Embryonic facial prominence (tissue), 1 donor: ENCODE results near the gene MAP2K7.

Experiments used
- DNase-seq: peaks from one replicate; pipeline ENCODE4 v3.0.0-alpha.2; 2016; ENCODE audit errors: extremely low spot score

The MAP2K7 gene

GRCh38 chr19:7866399-7867091, 37.1 kb upstream of the MAP2K7 start:
- DNase-seq, result no peak

- DNase-seq, result no peak
These were observed 36.4 kb upstream of the MAP2K7 start for GRCh38 chr19:7867092-7867844.

GRCh38 chr19:7868326-7868670, 35.4 kb upstream of the MAP2K7 start:
- no peak for DNase-seq

- no peak for DNase-seq
These were observed 34.8 kb upstream of the MAP2K7 start for GRCh38 chr19:7868671-7869452.

GRCh38 chr19:7869453-7869909, 34.2 kb upstream of the MAP2K7 start:
- no peak for DNase-seq

DNA sequence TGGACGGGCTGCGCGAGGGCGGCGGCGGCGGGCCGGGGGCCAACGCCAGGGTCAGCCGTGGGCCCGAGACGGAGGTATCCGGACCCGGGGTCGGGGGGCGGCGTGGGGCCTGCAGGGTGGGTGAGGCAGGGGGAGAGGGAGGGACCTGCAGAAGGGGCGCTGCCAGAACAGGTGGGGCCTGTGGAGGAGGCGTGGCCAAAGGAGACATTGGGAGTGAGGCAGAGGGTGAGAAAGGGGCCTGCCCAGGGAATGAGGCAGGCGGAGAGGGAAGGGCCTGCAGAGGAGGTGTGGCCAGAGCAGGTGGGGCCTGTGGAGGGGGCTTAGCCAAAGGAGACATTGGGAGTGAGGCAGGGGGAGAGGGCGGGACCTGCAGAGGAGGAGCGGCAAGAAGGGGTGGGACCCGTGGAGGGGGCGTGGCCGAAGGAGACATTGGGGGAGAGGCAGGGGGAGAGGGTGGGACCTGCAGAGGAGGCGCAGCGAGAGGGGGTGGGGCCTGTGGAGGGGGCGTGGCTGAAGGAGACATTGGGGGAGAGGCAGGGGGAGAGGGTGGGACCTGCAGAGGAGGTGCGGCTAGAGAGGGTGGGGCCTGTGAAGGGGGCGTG, 33.7 kb upstream of the MAP2K7 start:
- DNase-seq, result no peak

DNA sequence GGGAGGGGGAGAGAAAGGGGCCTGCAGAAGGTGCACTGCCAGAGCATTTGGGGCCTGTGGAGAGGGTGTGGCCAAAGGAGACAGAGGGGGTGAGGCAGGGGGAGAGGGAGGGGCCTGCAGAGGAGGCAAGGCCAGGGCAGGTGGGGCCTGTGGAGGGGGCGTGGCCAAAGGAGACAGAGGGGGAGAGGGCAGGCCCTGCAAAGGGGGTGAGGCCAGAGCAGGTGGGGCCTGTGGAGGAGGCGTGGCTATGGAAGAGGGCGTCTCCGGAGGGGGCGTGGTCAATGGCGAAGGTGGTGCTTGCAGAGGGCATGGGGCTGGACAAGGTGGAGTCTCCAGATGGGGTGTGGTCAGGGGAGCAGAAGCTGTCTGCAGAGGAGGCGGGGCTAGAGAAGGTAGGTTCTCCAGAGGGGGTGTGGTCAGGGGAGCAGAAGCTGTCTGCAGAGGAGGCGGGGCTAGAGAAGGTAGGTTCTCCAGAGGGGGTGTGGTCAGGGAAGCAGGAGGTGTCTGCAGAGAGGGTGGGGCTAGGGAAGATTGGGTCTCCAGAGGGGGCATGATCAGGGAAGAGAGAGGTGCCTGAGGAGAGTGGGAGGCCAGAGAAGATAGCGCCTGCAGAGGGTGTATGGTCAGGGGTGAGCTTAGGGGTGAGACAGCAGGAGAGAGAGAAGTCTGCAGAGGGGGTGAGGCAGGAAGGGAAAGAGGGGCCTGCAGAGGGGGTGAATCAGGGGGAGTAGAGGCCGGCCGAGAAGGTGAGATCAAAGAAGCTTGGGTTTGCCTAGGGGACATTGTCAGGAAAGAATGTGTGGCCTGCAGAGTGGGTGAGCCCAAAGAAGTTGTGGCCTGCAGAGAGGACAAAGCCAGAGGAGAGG, 32.9 kb upstream of the MAP2K7 start:
- DNase-seq, result no peak

DNA sequence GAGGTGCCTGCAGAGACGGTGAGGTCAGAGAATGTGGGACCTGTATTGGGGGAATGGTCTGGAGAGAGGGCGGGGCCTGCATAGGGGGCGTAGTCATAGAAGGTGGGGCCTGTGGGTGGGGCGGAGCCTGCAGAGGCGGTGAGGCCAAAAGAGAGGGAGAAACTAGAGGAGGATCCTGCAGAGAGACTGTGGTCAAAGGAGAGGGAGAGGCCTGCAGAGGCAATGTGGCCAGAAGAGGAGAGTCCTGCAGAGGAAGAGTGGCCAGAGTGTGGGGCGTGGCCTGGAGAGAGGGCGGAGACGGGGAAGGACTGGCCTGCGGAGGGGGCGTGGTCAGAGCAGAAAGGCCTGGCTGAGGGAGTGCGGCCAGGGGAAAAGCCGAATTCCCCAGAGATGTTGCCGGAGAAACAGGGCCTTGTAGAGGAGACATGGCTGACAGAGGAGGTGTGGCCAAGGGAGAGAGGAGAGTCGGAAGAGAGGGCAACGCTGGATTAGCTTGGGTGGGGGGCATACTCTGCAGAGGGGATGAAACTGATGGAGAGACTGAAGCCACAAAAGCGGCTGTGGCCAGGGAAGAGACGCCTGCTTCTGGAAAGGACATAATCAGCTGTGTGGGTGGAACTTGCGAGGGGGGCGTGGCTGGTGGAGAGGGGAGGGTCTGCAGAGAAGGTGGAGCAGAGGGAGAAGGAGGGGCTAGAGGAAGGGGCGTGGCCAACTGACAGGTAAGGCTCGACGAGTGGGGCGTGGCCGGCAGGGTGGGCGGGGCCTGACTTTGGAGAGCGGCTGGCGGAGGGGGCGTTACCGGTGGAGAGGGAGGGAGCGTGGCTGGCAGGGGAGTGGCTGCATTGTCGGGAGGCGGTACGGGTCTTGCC, 32.0 kb upstream of the MAP2K7 start:
- peak; percentile 60 for DNase-seq

- no peak for DNase-seq
These were observed 31.1 kb upstream of the MAP2K7 start for GRCh38 chr19:7872306-7873204.

DNA sequence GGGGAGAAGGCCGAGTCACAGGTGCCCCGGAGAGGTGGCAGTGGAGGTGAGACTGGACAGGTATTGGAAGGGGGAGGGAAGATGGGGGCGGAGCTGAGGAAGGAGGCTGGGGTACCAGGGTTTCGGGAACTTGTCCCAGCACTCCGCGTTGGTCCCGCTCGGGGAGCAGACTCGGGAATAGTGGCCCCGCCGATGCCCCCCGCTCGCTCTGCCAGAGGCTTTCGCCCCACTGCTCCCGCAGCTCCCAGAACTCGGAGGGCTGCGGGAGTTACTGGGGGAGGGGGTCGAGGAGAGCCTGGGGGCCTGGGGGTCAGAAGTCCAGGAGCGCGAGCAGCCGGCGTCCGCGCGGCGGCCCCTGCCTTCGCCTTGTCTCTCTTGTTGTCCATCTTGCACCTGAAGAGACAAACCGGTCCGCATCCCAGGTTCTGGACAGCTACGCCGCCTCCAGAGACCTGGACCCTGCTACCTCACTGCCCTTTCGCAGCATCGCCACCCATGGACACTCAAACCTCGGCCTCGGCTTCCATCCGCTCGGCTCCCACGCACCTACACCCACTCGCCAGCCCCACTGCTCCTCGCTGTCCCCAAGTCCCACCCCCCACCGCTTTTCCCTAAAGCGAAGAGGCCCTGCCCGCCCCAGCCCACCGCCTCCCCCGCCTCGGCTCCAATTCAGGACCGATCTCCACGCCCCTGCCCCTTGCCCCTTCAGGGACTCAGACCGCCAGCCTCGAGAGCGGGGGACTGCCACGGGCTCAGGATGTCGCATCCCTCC, 30.2 kb upstream of the MAP2K7 start:
- no peak for DNase-seq

GRCh38 chr19:7874076-7874896, 29.4 kb upstream of the MAP2K7 start, which contains the start of gene PRR36:
Gene PRR36, minus strand, starts transcription at chr19:7874390. Its CDS starts 701 bp downstream, at chr19:7873689.
- no peak for DNase-seq

GRCh38 chr19:7874897-7875273, 28.8 kb upstream of the MAP2K7 start:
- DNase-seq, result no peak

- DNase-seq, result no peak
These were observed 26.3 kb upstream of the MAP2K7 start for GRCh38 chr19:7877249-7877836.

GRCh38 chr19:7879111-7879807, 24.4 kb upstream of the MAP2K7 start:
- DNase-seq, result no peak

DNA sequence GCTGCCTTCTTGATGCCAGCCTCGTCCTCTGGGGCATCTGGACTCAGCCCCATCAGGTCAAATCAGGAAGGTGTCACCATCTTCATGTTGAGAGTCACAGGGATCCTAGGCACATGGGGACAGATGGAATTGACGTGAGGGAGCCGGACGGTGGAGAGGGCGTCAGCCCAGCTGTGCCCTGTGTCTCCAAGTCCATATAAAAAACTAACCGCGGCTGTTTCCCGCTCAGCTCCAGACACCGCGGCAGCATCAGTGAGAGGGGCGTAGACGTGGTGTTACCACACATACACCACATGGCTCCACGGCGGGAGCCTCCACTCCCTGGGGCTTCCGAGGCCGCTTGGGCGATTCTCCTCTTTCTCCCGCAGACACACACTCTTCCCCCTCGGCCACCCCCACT, 23.8 kb upstream of the MAP2K7 start:
- DNase-seq, result no peak

GRCh38 chr19:7881910-7882309, 21.8 kb upstream of the MAP2K7 start:
- no peak for DNase-seq
